HG03135 (cell line): ENCODE measurements around the gene PEDS1.
A peak's percentile ranks its signal among the peaks of the same experiment; 100 is the strongest.
"Not testable (repeated sequence)": the region's sequence is repeated elsewhere in the genome, so short reads cannot be mapped to it uniquely, and the experiment has no call there.

Experiments used
- ATAC-seq: cut with Tn5 transposase; IDR thresholded peaks from one replicate; pipeline ENCODE4 v1.9.1; 2021; ENCODE audit warnings: mild to moderate bottlenecking, moderate library complexity; ENCODE audit not compliant: unreplicated experiment

PEDS1 gene

DNA sequence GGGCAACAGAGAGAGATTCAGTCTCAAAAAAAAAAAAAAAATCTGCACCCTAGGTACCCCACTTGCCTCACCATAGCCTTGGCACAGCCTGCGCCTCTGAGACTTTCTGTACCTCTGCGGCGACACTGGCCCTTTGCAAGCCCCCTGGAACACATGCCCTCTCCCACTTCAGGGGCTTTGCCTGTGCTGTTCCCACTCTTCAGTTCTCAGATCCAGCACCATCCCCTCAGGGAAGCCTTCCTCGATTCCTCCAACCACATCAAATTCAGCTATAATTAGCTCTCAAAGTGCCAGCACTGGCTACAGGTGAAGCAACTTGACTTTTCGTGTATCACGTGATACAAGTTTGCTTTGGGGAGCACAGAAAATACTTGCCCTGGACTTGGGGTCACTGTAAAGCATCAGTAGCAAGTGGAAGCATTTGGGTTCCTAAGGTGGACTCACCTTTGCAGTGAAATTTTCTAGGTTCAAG, 38.4 kb downstream of the PEDS1 start:
- ATAC-seq: no peak

DNA sequence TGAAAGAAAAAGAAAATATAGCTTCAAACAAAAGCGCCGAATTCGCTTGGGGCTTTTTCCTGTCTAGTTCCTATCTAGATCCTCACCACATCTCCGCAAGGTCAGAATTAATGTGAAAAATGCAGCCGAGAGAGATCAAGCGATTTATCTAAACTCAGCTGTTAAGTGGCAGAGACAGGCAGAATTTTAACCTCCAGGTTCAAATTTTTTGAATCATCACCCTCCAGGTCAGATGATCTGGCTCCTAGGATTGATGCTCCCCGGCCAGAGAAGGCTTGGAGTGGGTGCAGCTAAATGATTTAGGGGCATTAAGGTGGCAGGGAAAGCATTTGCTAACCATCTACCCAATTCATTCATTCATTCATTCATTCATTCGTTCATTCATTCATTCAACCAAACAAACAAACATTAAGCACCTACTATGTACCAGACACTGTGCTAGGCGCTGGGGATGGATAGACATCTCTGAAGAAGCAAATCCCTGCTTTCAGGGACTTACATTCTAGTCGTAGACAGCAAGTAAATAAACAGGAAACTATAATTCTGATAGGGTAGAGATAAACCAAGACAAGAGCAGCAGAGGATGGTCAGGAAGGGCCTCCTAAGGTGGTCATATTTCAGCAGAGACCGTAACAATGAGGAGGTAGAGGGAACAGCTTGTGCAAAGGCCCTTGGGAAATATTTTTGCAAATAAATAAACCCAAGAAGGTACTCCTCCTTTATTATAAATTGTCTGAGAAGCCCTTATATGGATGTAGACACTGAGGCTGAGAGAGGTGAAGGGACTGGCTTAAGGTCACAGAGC, 39.9 kb downstream of the PEDS1 start:
- no peak for ATAC-seq

DNA sequence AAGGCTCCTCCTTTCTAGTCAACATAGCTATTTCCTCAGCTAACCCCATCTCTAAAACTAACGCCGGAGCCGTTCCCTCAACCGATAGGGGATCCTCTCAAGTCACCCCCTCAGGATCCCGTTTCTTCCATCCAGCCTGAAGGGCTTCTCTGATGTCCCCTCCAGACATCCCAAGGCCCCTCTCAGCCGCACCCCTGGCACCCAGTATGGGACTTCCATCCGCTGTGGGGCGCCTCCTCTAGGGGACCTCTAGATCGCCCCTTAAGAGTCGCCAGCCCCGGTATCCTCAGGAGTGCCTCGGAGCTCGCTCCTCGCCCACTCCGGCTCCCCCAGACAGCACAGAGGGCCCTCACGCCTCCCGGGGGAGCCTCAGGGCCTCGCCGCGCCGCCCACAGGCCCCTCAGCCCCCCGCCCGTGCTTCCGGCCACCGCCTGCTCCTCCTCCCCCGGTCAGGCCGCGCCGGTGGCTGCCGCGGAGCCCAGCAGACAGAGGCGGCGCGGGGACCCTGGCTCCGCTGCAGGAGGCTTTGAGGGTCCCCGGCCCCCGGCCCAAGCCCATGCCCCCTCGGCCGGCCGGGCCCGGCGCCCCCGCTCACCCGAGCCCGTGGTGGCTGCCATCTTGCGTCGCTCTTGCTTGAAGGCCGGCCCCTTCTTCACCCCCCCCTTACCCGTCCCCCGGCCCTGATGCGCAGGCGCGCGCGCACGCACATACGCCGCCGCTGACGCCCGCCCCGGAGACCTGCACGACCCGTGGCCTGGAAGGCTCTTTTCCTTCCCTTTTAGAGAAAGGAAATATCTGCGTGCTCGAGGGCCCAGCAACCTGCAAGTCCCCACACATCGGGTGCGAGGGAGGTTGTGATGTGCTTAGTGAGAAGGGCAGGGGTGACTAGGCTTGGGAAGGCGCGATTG, 40.8 kb downstream of the PEDS1 start, which contains the start of gene UBE2V1:
UBE2V1 (minus strand) TSS at position 639 of the 908 bp plus-strand sequence; CDS start at position 617, 22 bp downstream.
- peak; percentile 40 for ATAC-seq

DNA sequence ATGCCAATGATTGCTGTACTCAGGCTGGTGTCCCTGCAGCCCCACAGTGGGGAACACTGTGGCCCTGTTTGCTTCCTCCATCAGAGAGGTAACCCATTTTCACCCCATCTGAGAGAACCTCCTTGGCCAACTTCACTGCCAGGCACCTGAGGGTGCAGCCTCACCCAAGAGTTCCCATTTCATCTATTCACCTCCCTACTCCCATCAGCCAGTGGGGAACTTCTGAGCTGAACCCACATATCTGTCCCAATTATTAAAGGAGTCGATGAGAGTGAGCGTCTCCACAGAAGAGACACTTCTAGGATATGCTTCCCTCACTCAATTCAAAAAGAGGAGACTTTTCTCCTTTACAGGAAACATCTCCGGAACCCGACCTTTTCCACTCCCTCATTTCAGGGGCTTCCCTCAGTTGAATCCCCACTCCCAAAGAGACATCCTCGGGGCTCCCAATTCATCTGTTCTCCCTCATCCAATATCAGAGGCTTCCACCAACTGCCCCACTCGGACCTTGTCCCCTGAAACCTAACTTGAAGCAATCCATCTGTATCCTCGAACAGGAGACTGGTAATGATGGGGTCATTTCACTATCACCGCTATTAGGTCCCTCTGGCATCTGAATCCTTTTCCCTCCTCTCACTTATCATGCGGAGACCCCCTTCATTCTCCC, 41.6 kb downstream of the PEDS1 start:
- no peak for ATAC-seq

DNA sequence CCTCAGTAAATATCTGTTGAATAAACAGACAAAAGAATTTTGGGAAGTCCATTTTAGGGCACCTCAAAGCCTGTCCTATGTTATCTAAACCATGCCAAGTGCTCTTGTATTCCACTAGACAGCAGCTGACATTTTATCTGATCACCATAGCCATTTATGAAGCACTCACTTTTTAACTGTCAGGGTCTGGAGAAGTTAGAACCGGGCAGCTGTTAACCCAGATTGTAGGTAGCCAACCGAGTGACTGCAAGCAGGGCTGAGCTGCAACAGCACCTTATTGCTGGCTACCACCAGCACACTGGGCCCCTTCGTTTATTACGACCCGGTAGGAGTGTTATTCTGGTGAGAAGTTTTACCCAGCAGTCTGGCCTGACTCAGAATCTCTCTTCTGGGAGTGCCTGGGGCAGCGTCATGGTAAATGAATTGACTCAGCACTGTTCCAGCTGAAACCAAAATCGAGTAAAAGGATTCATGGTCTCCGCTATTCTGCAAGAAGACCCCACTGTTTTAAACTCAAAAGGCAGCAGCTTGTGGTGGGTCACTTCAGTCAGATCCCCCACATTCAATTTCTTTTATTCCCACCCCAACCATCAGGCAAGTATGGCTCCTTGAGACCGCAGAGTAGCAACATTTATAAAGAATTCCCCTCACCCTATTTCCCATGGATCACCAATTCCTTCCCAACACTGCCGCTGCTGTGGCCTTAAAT, 42.2 kb downstream of the PEDS1 start:
- ATAC-seq: no peak

DNA sequence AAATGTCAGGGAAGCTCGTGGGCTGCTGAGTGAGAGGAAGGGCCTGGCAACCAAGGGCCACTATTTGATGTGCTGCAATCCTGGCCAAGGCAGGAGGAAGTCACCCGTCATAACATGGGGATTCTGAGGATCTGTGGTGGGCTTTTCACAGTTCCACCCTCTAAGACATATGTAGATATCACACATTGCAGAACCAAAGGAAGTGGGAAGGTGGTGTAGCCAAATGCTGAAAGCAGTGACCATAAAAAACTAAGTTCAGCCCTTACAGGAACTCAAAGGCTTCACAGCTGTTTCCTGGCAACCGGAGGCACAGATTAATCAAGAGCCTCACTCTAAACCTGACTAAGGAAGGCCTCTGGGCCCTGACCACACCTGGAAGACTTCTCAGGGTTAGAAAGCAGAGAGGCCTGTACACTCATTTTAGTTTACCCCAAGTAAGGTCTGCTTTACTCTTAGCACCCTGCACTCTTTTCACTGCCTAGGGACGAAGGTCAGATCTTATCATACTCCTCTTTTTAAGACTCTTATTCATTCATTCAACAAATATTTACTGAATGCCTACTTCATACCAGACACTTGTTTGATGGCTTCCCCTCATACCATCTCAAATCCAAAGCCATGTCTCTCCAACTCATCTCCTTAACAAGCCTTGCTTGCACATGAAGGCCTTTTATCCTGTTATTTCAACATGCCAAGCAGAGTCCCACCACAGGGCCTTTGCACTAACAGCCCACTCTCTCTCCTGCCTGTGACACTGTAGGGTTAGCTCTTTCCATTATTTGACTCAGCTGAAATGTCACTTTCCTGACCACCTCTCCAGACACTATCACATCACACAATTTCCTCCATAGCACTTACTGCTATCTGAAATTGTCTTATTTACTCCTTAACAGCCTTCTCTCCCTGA, 43.1 kb downstream of the PEDS1 start:
- no peak for ATAC-seq

DNA sequence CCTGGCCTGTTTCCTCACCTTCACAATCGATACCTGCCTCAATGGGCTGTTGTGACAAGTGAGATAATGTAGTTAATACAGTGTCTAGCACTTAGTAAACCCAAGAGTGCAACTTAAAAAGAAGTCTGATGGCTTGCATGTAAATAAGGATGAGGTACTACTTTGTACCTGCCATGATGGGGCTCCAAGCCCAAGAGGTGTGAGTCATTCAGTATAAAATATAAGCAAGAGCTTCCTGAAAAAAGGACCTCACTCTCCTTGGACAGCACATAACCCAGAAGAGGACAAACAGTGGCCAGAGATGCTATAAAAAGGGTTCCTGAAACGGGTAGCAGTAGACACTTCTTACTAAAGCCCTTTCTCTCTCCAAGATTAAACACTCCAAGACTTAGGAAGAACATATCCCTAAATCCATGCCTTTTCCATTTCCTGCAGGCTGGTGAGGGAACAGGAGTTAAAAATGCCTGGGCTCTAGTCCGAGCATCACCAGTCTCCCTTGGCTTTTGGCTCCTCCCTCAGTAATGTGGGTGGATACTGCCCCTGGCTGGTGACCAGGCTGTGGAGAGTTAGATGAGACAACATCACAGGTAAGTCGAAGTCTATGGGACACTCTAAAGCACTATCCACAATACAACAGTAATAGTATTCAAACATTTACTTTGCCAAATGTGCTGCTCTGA, 44.8 kb downstream of the PEDS1 start:
- no peak for ATAC-seq

DNA sequence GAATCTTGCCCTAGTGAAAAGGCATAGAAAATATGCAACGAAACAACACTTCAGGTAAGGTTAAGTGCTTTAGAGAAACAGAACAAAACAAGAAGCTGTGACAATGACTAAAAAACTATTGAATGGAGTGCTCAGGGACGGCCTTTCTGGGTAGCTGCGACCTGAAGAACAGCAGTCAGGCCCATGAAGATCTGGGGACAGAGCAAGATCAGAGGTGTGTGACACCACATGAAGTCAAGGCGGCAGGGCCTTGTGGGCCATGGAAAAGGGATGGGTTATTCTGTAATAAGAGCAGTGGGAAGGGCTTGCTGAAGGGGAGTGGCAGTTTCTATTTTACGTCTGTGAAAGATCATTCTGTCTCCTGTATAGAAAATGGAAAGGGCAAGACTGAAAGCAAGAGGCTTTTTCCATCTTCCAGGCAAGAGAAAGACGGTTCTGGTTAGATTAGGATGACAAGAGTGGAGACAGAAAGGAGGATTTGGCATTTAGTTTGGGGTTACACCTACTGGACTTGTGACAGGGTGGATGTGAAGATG, 45.7 kb downstream of the PEDS1 start:
- ATAC-seq: no peak

DNA sequence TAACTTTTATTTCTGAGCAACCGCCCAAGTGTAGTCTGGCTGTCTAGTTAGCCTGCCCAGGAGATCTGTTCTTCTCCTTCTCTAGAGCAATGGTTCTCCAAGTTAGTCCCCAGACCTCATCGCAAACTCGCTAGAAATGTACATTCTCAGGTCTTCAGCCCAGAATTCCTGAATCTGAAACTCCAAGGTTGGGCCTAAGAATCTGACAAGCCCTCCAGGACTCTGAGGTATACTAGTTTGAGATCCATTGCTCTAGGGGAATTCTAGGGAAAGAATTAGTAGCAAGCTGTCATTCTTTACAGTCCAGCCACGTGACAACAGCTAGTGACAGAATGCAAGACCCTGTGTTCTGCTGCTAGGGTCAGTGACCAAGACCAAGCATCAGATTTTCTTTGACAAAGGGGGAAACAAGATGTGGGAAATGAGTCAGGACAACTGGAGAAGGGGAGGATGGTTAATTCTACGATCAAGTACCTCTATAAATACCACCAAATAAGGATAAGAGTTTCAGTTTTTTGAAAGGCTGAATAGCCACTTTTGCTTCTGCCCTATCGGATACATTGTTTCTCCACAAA, 46.4 kb downstream of the PEDS1 start:
- no peak for ATAC-seq

DNA sequence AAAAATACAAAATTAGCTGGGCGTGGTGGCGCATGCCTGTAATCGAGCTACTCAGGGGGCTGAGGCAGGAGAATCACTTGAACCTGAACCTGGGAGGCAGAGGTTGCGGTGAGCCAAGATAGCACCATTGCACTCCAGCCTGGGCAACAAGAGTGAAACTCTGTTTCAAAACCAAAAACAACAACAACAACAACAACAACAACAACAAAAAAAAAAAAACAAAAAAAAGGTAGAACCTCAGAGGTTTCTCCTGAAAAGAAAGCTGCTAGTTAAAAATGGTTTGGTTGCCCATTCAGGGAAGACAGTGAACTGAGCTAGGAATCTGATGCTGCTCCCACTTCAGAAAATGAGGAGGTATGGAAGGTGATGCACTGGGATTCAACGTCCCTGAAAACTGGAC, 46.9 kb downstream of the PEDS1 start:
- ATAC-seq: not testable (repeated sequence)
